HepG2 (cell line): ENCODE measurements around the gene NARF. TPM values are rescaled to one million over a fixed set of nuclear protein-coding genes. Genes with fewer than 3 reads are reported as not detected.

Source experiments
- ATAC-seq: fragments of 200-7000 bp; cut with Tn5 transposase; 3 replicates; pipeline ENCODE4 v1.9.1; 2020; ENCODE audit warnings: mild to moderate bottlenecking, moderate library complexity
- BruUV-seq: library from RNA; stranded (reverse); fragments of 400-500 nt; replicated peaks from 2 replicates; lab custom pipeline; 2021; lab: Mats Ljungman, UMichigan
- CTCF ChIA-PET: fragments of 300-600 bp; formaldehyde crosslinking; extraction: SDS; loops from one replicate; lab custom pipeline; 2021; ENCODE audit warnings: low total read pairs, inconsistent platforms, low intra/inter-chr PET ratio; lab: Yijun Ruan, JAX
- POLR2A ChIA-PET: fragments of 350-600 bp; sonication (Branson Sonifier 250); formaldehyde crosslinking; loops from one replicate; lab custom pipeline; 2020; ENCODE audit warnings: antibody characterized with exemption, inconsistent platforms; lab: Yijun Ruan, JAX
- DNase-seq: peaks from one replicate; pipeline ENCODE4 v3.0.0-alpha.2; 2015; ENCODE audit warnings: low spot score
- FAIRE-seq: peaks from 3 replicates; lab custom pipeline; 2011; peaks lifted over from hg19 to GRCh38; lab: Jason Lieb, UNC
- H2AFZ ChIP-seq: one replicate; pipeline ENCODE4 v1.6.1; 2011; ENCODE audit warnings: low read length, inconsistent platforms
- H3K27ac ChIP-seq: fragments of 300-600 bp; 3 replicates; pipeline ENCODE4 v1.8.0; 2011; ENCODE audit warnings: mixed run types, mild to moderate bottlenecking, mixed read lengths, low read length, inconsistent platforms; ENCODE audit not compliant: insufficient read depth; ENCODE audit errors: extremely low read length
- H3K27me3 ChIP-seq, 2 experiments: fragments of 200-600 bp in 1 of 2; 2 replicates in 1 of 2; 3 replicates in 1 of 2; pipeline versions ENCODE4 v1.6.0 to v1.8.0; 2011; ENCODE audit warnings: low read length in 2 of 2, mild to moderate bottlenecking in 2 of 2, moderate library complexity in 2 of 2, inconsistent platforms in 1 of 2; ENCODE audit not compliant: insufficient read depth in 2 of 2, control insufficient read depth in 1 of 2
- H3K36me3 ChIP-seq, 2 experiments: fragments of 200-600 bp in 1 of 2; replicated peaks in 1 of 2; 2 replicates in 1 of 2; 3 replicates in 1 of 2; pipeline versions ENCODE4 v1.5.1 to v1.8.0; 2011; ENCODE audit warnings: low read length in 2 of 2, inconsistent platforms in 1 of 2; ENCODE audit not compliant: insufficient read depth in 2 of 2, control insufficient read depth in 1 of 2
- H3K4me1 ChIP-seq: 2 replicates; pipeline ENCODE4 v1.5.1; 2012; ENCODE audit warnings: low read length, inconsistent platforms; ENCODE audit not compliant: insufficient read depth
- H3K4me2 ChIP-seq: 2 replicates; pipeline ENCODE4 v1.6.0; 2011; ENCODE audit warnings: low read depth, low read length, inconsistent platforms
- H3K4me3 ChIP-seq, 3 experiments: fragments of 200-600 bp in 1 of 3; sonication (generic), shearing (Covaris generic) in 1 of 3; replicated peaks in 1 of 3; 2 replicates each; pipeline ENCODE4 v1.5.1; 2011 to 2016; ENCODE audit warnings: low read length in 3 of 3, inconsistent platforms in 2 of 3, low read depth in 2 of 3, mild to moderate bottlenecking in 2 of 3, control low read depth in 1 of 3, mixed read lengths in 1 of 3; ENCODE audit not compliant: insufficient read depth in 1 of 3
- H3K79me2 ChIP-seq: one replicate; pipeline ENCODE4 v1.6.1; 2011; ENCODE audit warnings: low read length, inconsistent platforms; ENCODE audit not compliant: insufficient read depth
- H3K9ac ChIP-seq: 2 replicates; pipeline ENCODE4 v1.6.0; 2011; ENCODE audit warnings: mild to moderate bottlenecking, low read depth, low read length, inconsistent platforms; ENCODE audit not compliant: insufficient read depth
- H3K9me3 ChIP-seq: 2 replicates; pipeline ENCODE4 v1.5.1; 2012; ENCODE audit warnings: mild to moderate bottlenecking, low read length
- H4K20me1 ChIP-seq: 2 replicates; pipeline ENCODE4 v1.6.0; 2011; ENCODE audit warnings: inconsistent platforms, mild to moderate bottlenecking, low read length, moderate library complexity; ENCODE audit not compliant: insufficient read depth
- CBX2 ChIP-seq, 2 experiments: fragments of 200-600 bp in 1 of 2; sonication (generic); formaldehyde crosslinking in 1 of 2; IDR thresholded peaks; 2 replicates each; pipeline versions ENCODE4 v1.7.0 to v1.8.1; 2018 to 2022; ENCODE audit warnings: low read depth in 2 of 2, low read length in 1 of 2, mild to moderate bottlenecking in 1 of 2, missing genetic modification reagents in 1 of 2
- CEBPG ChIP-seq: IDR thresholded peaks from 2 replicates; pipeline ENCODE4 v1.6.1; 2016
- HIVEP1 ChIP-seq: sonication (generic); formaldehyde crosslinking; IDR thresholded peaks from 2 replicates; pipeline ENCODE4 v1.4.0; 2020; ENCODE audit warnings: mild to moderate bottlenecking, missing genetic modification reagents
- MED1 ChIP-seq: sonication (generic); formaldehyde crosslinking; IDR thresholded peaks from 2 replicates; pipeline ENCODE4 v1.4.0; 2020; ENCODE audit warnings: missing genetic modification reagents
- SNAI1 ChIP-seq: sonication (generic); formaldehyde crosslinking; IDR thresholded peaks from 2 replicates; pipeline ENCODE4 v1.5.0; 2020; ENCODE audit warnings: mild to moderate bottlenecking, missing genetic modification reagents, borderline replicate concordance
- SRSF9 ChIP-seq: fragments of 200-400 bp; formaldehyde crosslinking; IDR thresholded peaks from 2 replicates; pipeline ENCODE4 v1.6.1; 2018; ENCODE audit warnings: borderline replicate concordance, mild to moderate bottlenecking, low read depth, low read length; ENCODE audit not compliant: insufficient read depth, poor library complexity, severe bottlenecking
- SUZ12 ChIP-seq: fragments of 150-350 bp; IDR thresholded peaks from 2 replicates; pipeline ENCODE4 v1.6.1; 2014; ENCODE audit warnings: low read depth, low read length
- ZBTB34 ChIP-seq: sonication (generic); formaldehyde crosslinking; IDR thresholded peaks from 2 replicates; pipeline ENCODE4 v1.8.0; 2022; ENCODE audit warnings: mild to moderate bottlenecking, missing genetic modification reagents
- ZNF20 ChIP-seq: sonication (generic); formaldehyde crosslinking; IDR thresholded peaks from 2 replicates; pipeline ENCODE4 v1.4.0; 2020; ENCODE audit warnings: mild to moderate bottlenecking, moderate library complexity, missing genetic modification reagents
- ZNF747 ChIP-seq: sonication (generic); formaldehyde crosslinking; IDR thresholded peaks from 2 replicates; pipeline ENCODE4 v1.8.1; 2023; ENCODE audit warnings: missing genetic modification reagents, mild to moderate bottlenecking, borderline replicate concordance
- WGBS: methylation state at CpG from one replicate; pipeline ENCODE4 v1.1.6; 2017; ENCODE audit warnings: low lambda C conversion rate; 5-methylcytosine and 5-hydroxymethylcytosine counted together
- in situ Hi-C: cut with HindIII; loops from 2 replicates; pipeline ENCODE4 v1.10.0; 2017; ENCODE audit warnings: low pct_unique_long_range_greater_than_20kb; ENCODE audit not compliant: extremely low pct_ligation_motif_present
- intact Hi-C: fragments of 100-400 bp; cut with micrococcal nuclease; formaldehyde crosslinking; loops from one replicate; pipeline ENCODE4 v1.10.0; 2022; ENCODE audit not compliant: unreplicated experiment
- polyA plus RNA-seq, 8 experiments: library from polyadenylated mRNA; depleted of rRNA in 3 of 8; stranded (reverse) in 7 of 8; unstranded in 1 of 8; fragments of >200 nt; fragmentation: Illumina TruSeq in 4 of 8; extraction: Trizol in 4 of 8; gene quantifications; 2 replicates each; pipeline versions ENCODE4 v1.2.1 to v1.2.3, GENCODE V29; 2011 to 2016; ENCODE audit warnings: low read depth in 4 of 8, missing spikeins in 1 of 8, mixed read lengths in 1 of 8; ENCODE audit not compliant: insufficient read depth in 1 of 8
- total RNA-seq, 5 experiments: library from RNA; depleted of rRNA; stranded (reverse); fragments of >200 nt; fragmentation: Illumina TruSeq; extraction: Trizol; gene quantifications; 2 replicates each; pipeline ENCODE4 v1.2.3, GENCODE V29; 2016; ENCODE audit warnings: low read depth in 1 of 5

Gene NARF
- total and polyA plus RNA-seq, 2 of the 13 experiments (the other 11 are each of a cell fraction or from before 2014, with no cell fraction given) = 61.1 to 144 TPM

- TF ChIP-seq SNAI1 (CRISPR knock-in tag) (peak; percentile 55; the same call in 1 of the 2 replicates), CEBPG (CRISPR knock-in tag) (0 out of 2 replicates have a peak, but pooled peaks have one; percentile 17), HIVEP1 (CRISPR knock-in tag) (peak; percentile 65), MED1 (peak; percentile 70; the same call in 1 of the 2 replicates), ZNF747 (CRISPR knock-in tag) (peak; percentile 56; the same call in 1 of the 2 replicates), ZBTB34 (CRISPR knock-in tag) (0 out of 2 replicates have a peak, but pooled peaks have one; percentile 60), SUZ12 (no peak), CBX2 (IDR thresholded peaks at IDR 0.05; ENCODE audit: low read depth, low read length) (no peak), CBX2 (CRISPR knock-in tag; IDR thresholded peaks at IDR 0.05; ENCODE audit: low read depth) (no peak), ZNF20 (CRISPR knock-in tag) (no peak)
- TF ChIP-seq, all 625 proteins: peak for 163
Measured at GRCh38 chr17:82461827-82462524, 3.4 kb downstream of the NARF start (continued).

- ChIA-PET CTCF (no interaction called here), POLR2A (interaction anchor here (1.6 kb wide), 1 partner anchor 73 kb away, joined by 4 read pairs; no protein-coding TSS in a partner anchor)
Measured at GRCh38 chr17:82463391-82463790, 4.8 kb downstream of the NARF start.

More at GRCh38 chr17:82463391-82463790, 4.8 kb downstream of the NARF start:
- FAIRE-seq = no peak
- Histone ChIP-seq H3K4me1 (peaks cover 33% of the 10 kb centered on the region), H3K27ac (no peak overlapping the region), H3K79me2 (peaks cover 10% of the 10 kb centered on the region), H3K9ac (no peak overlapping the region), H2AFZ (no peak overlapping the region), H3K4me2 (no peak overlapping the region), H3K9me3 (no peaks in the 10 kb centered on the region), H3K4me3 (no peak overlapping the region), H4K20me1 (peaks cover 9% of the 10 kb centered on the region; the same call in 1 of the 2 replicates), H3K27me3 (no peaks in the 10 kb centered on the region), H3K36me3 (peaks cover 28 to 72% of the 10 kb centered on the region in 2 experiments)
- BruUV-seq = no TSS peak
- no peak for TF ChIP-seq SRSF9
- intact Hi-C loops = no loop called here
- DNase-seq = no peak
- 93% methylated on average over 6 of the region's 6 CpGs for WGBS
- in situ Hi-C loops = no loop called here
- no peak for ATAC-seq
